SH-SY5Y (cell line): Measurements from ENCODE around the gene KCNT2.

Source experiments
- GATA2 ChIP-seq: IDR thresholded peaks from 2 replicates; pipeline ENCODE4 v1.6.1; 2011; ENCODE audit warnings: mild to moderate bottlenecking, low read depth, low read length
- GATA3 ChIP-seq: IDR thresholded peaks from 2 replicates; pipeline ENCODE4 v1.6.1; 2011; ENCODE audit warnings: low read depth, mild to moderate bottlenecking, low read length, moderate library complexity

DNA sequence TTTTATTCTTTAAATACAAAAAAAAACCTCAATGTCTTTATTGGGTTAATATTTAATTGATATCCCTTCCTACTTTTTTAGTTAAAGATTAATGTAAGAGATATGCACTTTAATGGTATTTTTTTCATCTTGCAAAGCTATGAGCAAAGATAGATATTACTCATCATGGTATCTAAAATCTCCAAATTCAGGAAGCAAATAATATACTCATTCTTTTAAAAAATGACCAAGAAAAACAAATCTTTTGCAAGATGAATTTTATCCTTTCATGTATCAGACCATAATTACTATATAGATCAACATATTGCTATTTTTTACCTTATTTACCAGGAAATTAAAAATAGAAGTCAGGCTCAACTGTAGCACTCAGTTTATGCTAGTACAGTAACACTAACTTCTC lies 330.4 kb downstream of the KCNT2 start:
- TF ChIP-seq GATA2 = no peak
- no peak for TF ChIP-seq GATA3
